HepG2 (cell line): ENCODE measurements around the gene LSM14B. TPM values are rescaled to one million over a fixed set of nuclear protein-coding genes. Genes with fewer than 3 reads are reported as not detected.

ENCODE experiments used
- AGO1 ChIP-seq: fragments of 200-400 bp; formaldehyde crosslinking; IDR thresholded peaks from 2 replicates; pipeline ENCODE4 v1.6.1; 2017; ENCODE audit warnings: mild to moderate bottlenecking, low read depth, low read length, moderate library complexity; ENCODE audit not compliant: poor library complexity, severe bottlenecking
- ARID2 ChIP-seq: sonication (generic); formaldehyde crosslinking; IDR thresholded peaks from 2 replicates; pipeline ENCODE4 v1.8.1; 2022; ENCODE audit warnings: mild to moderate bottlenecking, missing genetic modification reagents, borderline replicate concordance
- CBX2 ChIP-seq, 2 experiments: fragments of 200-600 bp in 1 of 2; sonication (generic); formaldehyde crosslinking in 1 of 2; IDR thresholded peaks; 2 replicates each; pipeline versions ENCODE4 v1.7.0 to v1.8.1; 2018 to 2022; ENCODE audit warnings: low read depth in 2 of 2, low read length in 1 of 2, mild to moderate bottlenecking in 1 of 2, missing genetic modification reagents in 1 of 2
- CTCF ChIP-seq: sonication (generic); formaldehyde crosslinking; IDR thresholded peaks from 2 replicates; pipeline ENCODE4 v1.5.0; 2020; ENCODE audit warnings: mild to moderate bottlenecking, missing genetic modification reagents, moderate library complexity
- ELF4 ChIP-seq: sonication (generic); formaldehyde crosslinking; IDR thresholded peaks from 2 replicates; pipeline ENCODE4 v1.5.0; 2020; ENCODE audit warnings: missing genetic modification reagents, mild to moderate bottlenecking, moderate library complexity, borderline replicate concordance
- FLYWCH1 ChIP-seq: sonication (generic); formaldehyde crosslinking; IDR thresholded peaks from 2 replicates; pipeline ENCODE4 v1.8.1; 2023; ENCODE audit warnings: mild to moderate bottlenecking, missing genetic modification reagents
- HNF1B ChIP-seq: sonication (generic); formaldehyde crosslinking; IDR thresholded peaks from 2 replicates; pipeline ENCODE4 v1.5.1; 2020; ENCODE audit warnings: mild to moderate bottlenecking, moderate library complexity, missing genetic modification reagents
- MTA1 ChIP-seq: sonication (generic); formaldehyde crosslinking; IDR thresholded peaks from 2 replicates; pipeline ENCODE4 v1.4.0; 2020; ENCODE audit warnings: missing genetic modification reagents, mild to moderate bottlenecking, borderline replicate concordance
- NFKB2 ChIP-seq: sonication (generic); formaldehyde crosslinking; IDR thresholded peaks from 2 replicates; pipeline ENCODE4 v1.4.0; 2020; ENCODE audit warnings: missing genetic modification reagents, borderline replicate concordance
- STAT6 ChIP-seq: sonication (generic); formaldehyde crosslinking; IDR thresholded peaks from 2 replicates; pipeline ENCODE4 v1.4.0; 2020; ENCODE audit warnings: missing genetic modification reagents, mild to moderate bottlenecking, borderline replicate concordance
- ZNF672 ChIP-seq: sonication (generic); formaldehyde crosslinking; IDR thresholded peaks from 2 replicates; pipeline ENCODE4 v1.8.1; 2022; ENCODE audit warnings: missing genetic modification reagents
- ZNF788 ChIP-seq: sonication (generic); formaldehyde crosslinking; IDR thresholded peaks from 2 replicates; pipeline ENCODE4 v1.5.0; 2020; ENCODE audit warnings: mild to moderate bottlenecking, missing genetic modification reagents, borderline replicate concordance
- ZZZ3 ChIP-seq: sonication (generic); formaldehyde crosslinking; IDR thresholded peaks from 2 replicates; pipeline ENCODE4 v1.4.0; 2020; ENCODE audit warnings: missing genetic modification reagents, mild to moderate bottlenecking, borderline replicate concordance
- polyA plus RNA-seq, 8 experiments: library from polyadenylated mRNA; depleted of rRNA in 3 of 8; stranded (reverse) in 7 of 8; unstranded in 1 of 8; fragments of >200 nt; fragmentation: Illumina TruSeq in 4 of 8; extraction: Trizol in 4 of 8; gene quantifications; 2 replicates each; pipeline versions ENCODE4 v1.2.1 to v1.2.3, GENCODE V29; 2011 to 2016; ENCODE audit warnings: low read depth in 4 of 8, missing spikeins in 1 of 8, mixed read lengths in 1 of 8; ENCODE audit not compliant: insufficient read depth in 1 of 8
- total RNA-seq, 5 experiments: library from RNA; depleted of rRNA; stranded (reverse); fragments of >200 nt; fragmentation: Illumina TruSeq; extraction: Trizol; gene quantifications; 2 replicates each; pipeline ENCODE4 v1.2.3, GENCODE V29; 2016; ENCODE audit warnings: low read depth in 1 of 5
- TF ChIP-seq, protein P1 (sequence below): sonication (generic); formaldehyde crosslinking; IDR thresholded peaks from 2 replicates; pipeline ENCODE4 v1.5.0; 2020; ENCODE audit warnings: mild to moderate bottlenecking, missing genetic modification reagents, borderline replicate concordance
- TF ChIP-seq, protein P2 (sequence below): sonication (generic); formaldehyde crosslinking; IDR thresholded peaks from 2 replicates; pipeline ENCODE4 v1.5.0; 2020; ENCODE audit warnings: missing genetic modification reagents, mild to moderate bottlenecking, borderline replicate concordance

Gene LSM14B
- total and polyA plus RNA-seq, 2 of the 13 experiments (the other 11 are each of a cell fraction or from before 2014, with no cell fraction given) = 43.3 to 79.2 TPM

- TF ChIP-seq, protein P1, sequence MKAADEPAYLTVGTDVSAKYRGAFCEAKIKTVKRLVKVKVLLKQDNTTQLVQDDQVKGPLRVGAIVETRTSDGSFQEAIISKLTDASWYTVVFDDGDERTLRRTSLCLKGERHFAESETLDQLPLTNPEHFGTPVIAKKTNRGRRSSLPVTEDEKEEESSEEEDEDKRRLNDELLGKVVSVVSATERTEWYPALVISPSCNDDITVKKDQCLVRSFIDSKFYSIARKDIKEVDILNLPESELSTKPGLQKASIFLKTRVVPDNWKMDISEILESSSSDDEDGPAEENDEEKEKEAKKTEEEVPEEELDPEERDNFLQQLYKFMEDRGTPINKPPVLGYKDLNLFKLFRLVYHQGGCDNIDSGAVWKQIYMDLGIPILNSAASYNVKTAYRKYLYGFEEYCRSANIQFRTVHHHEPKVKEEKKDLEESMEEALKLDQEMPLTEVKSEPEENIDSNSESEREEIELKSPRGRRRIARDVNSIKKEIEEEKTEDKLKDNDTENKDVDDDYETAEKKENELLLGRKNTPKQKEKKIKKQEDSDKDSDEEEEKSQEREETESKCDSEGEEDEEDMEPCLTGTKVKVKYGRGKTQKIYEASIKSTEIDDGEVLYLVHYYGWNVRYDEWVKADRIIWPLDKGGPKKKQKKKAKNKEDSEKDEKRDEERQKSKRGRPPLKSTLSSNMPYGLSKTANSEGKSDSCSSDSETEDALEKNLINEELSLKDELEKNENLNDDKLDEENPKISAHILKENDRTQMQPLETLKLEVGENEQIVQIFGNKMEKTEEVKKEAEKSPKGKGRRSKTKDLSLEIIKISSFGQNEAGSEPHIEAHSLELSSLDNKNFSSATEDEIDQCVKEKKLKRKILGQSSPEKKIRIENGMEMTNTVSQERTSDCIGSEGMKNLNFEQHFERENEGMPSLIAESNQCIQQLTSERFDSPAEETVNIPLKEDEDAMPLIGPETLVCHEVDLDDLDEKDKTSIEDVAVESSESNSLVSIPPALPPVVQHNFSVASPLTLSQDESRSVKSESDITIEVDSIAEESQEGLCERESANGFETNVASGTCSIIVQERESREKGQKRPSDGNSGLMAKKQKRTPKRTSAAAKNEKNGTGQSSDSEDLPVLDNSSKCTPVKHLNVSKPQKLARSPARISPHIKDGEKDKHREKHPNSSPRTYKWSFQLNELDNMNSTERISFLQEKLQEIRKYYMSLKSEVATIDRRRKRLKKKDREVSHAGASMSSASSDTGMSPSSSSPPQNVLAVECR = peak; percentile 38; the same call in 1 of the 2 replicates
- TF ChIP-seq STAT6 (CRISPR knock-in tag) (no peak), ELF4 (CRISPR knock-in tag) (no peak), MTA1 (CRISPR knock-in tag) (no peak), CBX2 (IDR thresholded peaks at IDR 0.05; ENCODE audit: low read depth, low read length) (no peak), CBX2 (CRISPR knock-in tag; IDR thresholded peaks at IDR 0.05; ENCODE audit: low read depth) (no peak), FLYWCH1 (no peak), ARID2 (CRISPR knock-in tag) (no peak), AGO1 (peak; percentile 67), CTCF (CRISPR knock-in tag) (no peak), ZZZ3 (no peak), HNF1B (CRISPR knock-in tag) (no peak), ZNF672 (0 out of 2 replicates have a peak, but pooled peaks have one; percentile 15), ZNF788 (CRISPR knock-in tag) (no peak), NFKB2 (CRISPR knock-in tag) (no peak)
- TF ChIP-seq, protein P2, sequence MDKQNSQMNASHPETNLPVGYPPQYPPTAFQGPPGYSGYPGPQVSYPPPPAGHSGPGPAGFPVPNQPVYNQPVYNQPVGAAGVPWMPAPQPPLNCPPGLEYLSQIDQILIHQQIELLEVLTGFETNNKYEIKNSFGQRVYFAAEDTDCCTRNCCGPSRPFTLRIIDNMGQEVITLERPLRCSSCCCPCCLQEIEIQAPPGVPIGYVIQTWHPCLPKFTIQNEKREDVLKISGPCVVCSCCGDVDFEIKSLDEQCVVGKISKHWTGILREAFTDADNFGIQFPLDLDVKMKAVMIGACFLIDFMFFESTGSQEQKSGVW = no peak
These were observed 4.6 kb upstream of the LSM14B start (continued) for GRCh38 chr20:62117658-62118057.
